ENCODE results near the gene PCDHAC2.

Gene PCDHAC2

GRCh38 chr5:140989254-140990020, 23.2 kb downstream of the PCDHAC2 start:
- no peak for DNase-seq

- no peak for DNase-seq
Measured at GRCh38 chr5:140992828-140993227, 26.6 kb downstream of the PCDHAC2 start.

- no peak for DNase-seq
Measured at GRCh38 chr5:140996060-140996459, 29.8 kb downstream of the PCDHAC2 start.

- DNase-seq: no peak
Measured at GRCh38 chr5:140998921-140999410, 32.7 kb downstream of the PCDHAC2 start.

- no peak for DNase-seq
Measured at GRCh38 chr5:141001446-141001843, 35.2 kb downstream of the PCDHAC2 start.

GRCh38 chr5:141001844-141002604, 35.7 kb downstream of the PCDHAC2 start:
- no peak for DNase-seq

GRCh38 chr5:141002605-141002965, 36.3 kb downstream of the PCDHAC2 start:
- DNase-seq: no peak

GRCh38 chr5:141003031-141003430, 36.8 kb downstream of the PCDHAC2 start:
- no peak for DNase-seq

- no peak for DNase-seq
Measured at GRCh38 chr5:141003791-141004611, 37.7 kb downstream of the PCDHAC2 start.

- no peak for DNase-seq
Measured at GRCh38 chr5:141007791-141008190, 41.5 kb downstream of the PCDHAC2 start.

- no peak for DNase-seq
Measured at GRCh38 chr5:141010047-141010793, 43.9 kb downstream of the PCDHAC2 start.

- DNase-seq: no peak
Measured at GRCh38 chr5:141017943-141018342, 51.7 kb downstream of the PCDHAC2 start.
